HepG2 (cell line): ENCODE measurements around the gene SYT13. TPM values are rescaled to one million over a fixed set of nuclear protein-coding genes. Genes with fewer than 3 reads are reported as not detected.

Experiments
- ATAC-seq: fragments of 200-7000 bp; cut with Tn5 transposase; 3 replicates; pipeline ENCODE4 v1.9.1; 2020; ENCODE audit warnings: mild to moderate bottlenecking, moderate library complexity
- BruUV-seq: library from RNA; stranded (reverse); fragments of 400-500 nt; replicated peaks from 2 replicates; lab custom pipeline; 2021; lab: Mats Ljungman, UMichigan
- CTCF ChIA-PET: fragments of 300-600 bp; formaldehyde crosslinking; extraction: SDS; loops from one replicate; lab custom pipeline; 2021; ENCODE audit warnings: low total read pairs, inconsistent platforms, low intra/inter-chr PET ratio; lab: Yijun Ruan, JAX
- POLR2A ChIA-PET: fragments of 350-600 bp; sonication (Branson Sonifier 250); formaldehyde crosslinking; loops from one replicate; lab custom pipeline; 2020; ENCODE audit warnings: antibody characterized with exemption, inconsistent platforms; lab: Yijun Ruan, JAX
- DNase-seq: peaks from one replicate; pipeline ENCODE4 v3.0.0-alpha.2; 2015; ENCODE audit warnings: low spot score
- FAIRE-seq: peaks from 3 replicates; lab custom pipeline; 2011; peaks lifted over from hg19 to GRCh38; lab: Jason Lieb, UNC
- H2AFZ ChIP-seq: one replicate; pipeline ENCODE4 v1.6.1; 2011; ENCODE audit warnings: low read length, inconsistent platforms
- H3K27ac ChIP-seq: fragments of 300-600 bp; 3 replicates; pipeline ENCODE4 v1.8.0; 2011; ENCODE audit warnings: mixed run types, mild to moderate bottlenecking, mixed read lengths, low read length, inconsistent platforms; ENCODE audit not compliant: insufficient read depth; ENCODE audit errors: extremely low read length
- H3K27me3 ChIP-seq, 2 experiments: fragments of 200-600 bp in 1 of 2; 2 replicates in 1 of 2; 3 replicates in 1 of 2; pipeline versions ENCODE4 v1.6.0 to v1.8.0; 2011; ENCODE audit warnings: low read length in 2 of 2, mild to moderate bottlenecking in 2 of 2, moderate library complexity in 2 of 2, inconsistent platforms in 1 of 2; ENCODE audit not compliant: insufficient read depth in 2 of 2, control insufficient read depth in 1 of 2
- H3K36me3 ChIP-seq, 2 experiments: fragments of 200-600 bp in 1 of 2; replicated peaks in 1 of 2; 2 replicates in 1 of 2; 3 replicates in 1 of 2; pipeline versions ENCODE4 v1.5.1 to v1.8.0; 2011; ENCODE audit warnings: low read length in 2 of 2, inconsistent platforms in 1 of 2; ENCODE audit not compliant: insufficient read depth in 2 of 2, control insufficient read depth in 1 of 2
- H3K4me1 ChIP-seq: 2 replicates; pipeline ENCODE4 v1.5.1; 2012; ENCODE audit warnings: low read length, inconsistent platforms; ENCODE audit not compliant: insufficient read depth
- H3K4me2 ChIP-seq: 2 replicates; pipeline ENCODE4 v1.6.0; 2011; ENCODE audit warnings: low read depth, low read length, inconsistent platforms
- H3K4me3 ChIP-seq, 3 experiments: fragments of 200-600 bp in 1 of 3; sonication (generic), shearing (Covaris generic) in 1 of 3; replicated peaks in 1 of 3; 2 replicates each; pipeline ENCODE4 v1.5.1; 2011 to 2016; ENCODE audit warnings: low read length in 3 of 3, inconsistent platforms in 2 of 3, low read depth in 2 of 3, mild to moderate bottlenecking in 2 of 3, control low read depth in 1 of 3, mixed read lengths in 1 of 3; ENCODE audit not compliant: insufficient read depth in 1 of 3
- H3K79me2 ChIP-seq: one replicate; pipeline ENCODE4 v1.6.1; 2011; ENCODE audit warnings: low read length, inconsistent platforms; ENCODE audit not compliant: insufficient read depth
- H3K9ac ChIP-seq: 2 replicates; pipeline ENCODE4 v1.6.0; 2011; ENCODE audit warnings: mild to moderate bottlenecking, low read depth, low read length, inconsistent platforms; ENCODE audit not compliant: insufficient read depth
- H3K9me3 ChIP-seq: 2 replicates; pipeline ENCODE4 v1.5.1; 2012; ENCODE audit warnings: mild to moderate bottlenecking, low read length
- H4K20me1 ChIP-seq: 2 replicates; pipeline ENCODE4 v1.6.0; 2011; ENCODE audit warnings: inconsistent platforms, mild to moderate bottlenecking, low read length, moderate library complexity; ENCODE audit not compliant: insufficient read depth
- FOXA3 ChIP-seq: IDR thresholded peaks from 2 replicates; pipeline ENCODE4 v1.6.1; 2016; ENCODE audit warnings: missing genetic modification reagents, missing compliant biosample characterization
- FOXJ3 ChIP-seq: sonication (generic); formaldehyde crosslinking; IDR thresholded peaks from 2 replicates; pipeline ENCODE4 v1.4.0; 2020; ENCODE audit warnings: missing genetic modification reagents, mild to moderate bottlenecking, borderline replicate concordance
- GABPB1 ChIP-seq: IDR thresholded peaks from 2 replicates; pipeline ENCODE4 v1.6.1; 2016; ENCODE audit warnings: mild to moderate bottlenecking, missing genetic modification reagents, moderate library complexity, missing compliant biosample characterization
- NR2F1 ChIP-seq, 2 experiments: fragments of 450-650 bp in 1 of 2; formaldehyde crosslinking in 1 of 2; IDR thresholded peaks; 2 replicates each; pipeline versions ENCODE4 v1.5.0 to v1.6.1; 2016 to 2020; ENCODE audit warnings: mild to moderate bottlenecking in 1 of 2, missing compliant biosample characterization in 1 of 2, missing genetic modification reagents in 1 of 2, moderate library complexity in 1 of 2
- SATB2 ChIP-seq: sonication (generic); formaldehyde crosslinking; IDR thresholded peaks from 2 replicates; pipeline ENCODE4 v1.5.0; 2020; ENCODE audit warnings: missing genetic modification reagents
- SKI ChIP-seq: fragments of 450-650 bp; IDR thresholded peaks from one replicate; pipeline ENCODE4 v1.6.1; 2018; ENCODE audit warnings: mild to moderate bottlenecking; ENCODE audit not compliant: partially characterized antibody
- TFAP4 ChIP-seq: sonication (generic); IDR thresholded peaks from 2 replicates; pipeline ENCODE4 v1.6.1; 2016; ENCODE audit warnings: low read depth, borderline replicate concordance
- XRCC5 ChIP-seq: fragments of 200-400 bp; formaldehyde crosslinking; optimal IDR thresholded peaks from 2 replicates; pipeline ENCODE3; 2017; ENCODE audit warnings: mild to moderate bottlenecking, low read length
- ZFX ChIP-seq: sonication (generic); formaldehyde crosslinking; IDR thresholded peaks from 2 replicates; pipeline ENCODE4 v1.4.0; 2020; ENCODE audit warnings: mild to moderate bottlenecking, low read depth, missing genetic modification reagents, moderate library complexity
- ZNF124 ChIP-seq: sonication (generic); formaldehyde crosslinking; IDR thresholded peaks from 2 replicates; pipeline ENCODE4 v1.4.0; 2020; ENCODE audit warnings: missing genetic modification reagents
- ZNF768 ChIP-seq: sonication (generic); formaldehyde crosslinking; IDR thresholded peaks from 2 replicates; pipeline ENCODE4 v1.4.0; 2020; ENCODE audit warnings: missing genetic modification reagents
- WGBS: methylation state at CpG from one replicate; pipeline ENCODE4 v1.1.6; 2017; ENCODE audit warnings: low lambda C conversion rate; 5-methylcytosine and 5-hydroxymethylcytosine counted together
- in situ Hi-C: cut with HindIII; loops from 2 replicates; pipeline ENCODE4 v1.10.0; 2017; ENCODE audit warnings: low pct_unique_long_range_greater_than_20kb; ENCODE audit not compliant: extremely low pct_ligation_motif_present
- intact Hi-C: fragments of 100-400 bp; cut with micrococcal nuclease; formaldehyde crosslinking; loops from one replicate; pipeline ENCODE4 v1.10.0; 2022; ENCODE audit not compliant: unreplicated experiment
- polyA plus RNA-seq, 8 experiments: library from polyadenylated mRNA; depleted of rRNA in 3 of 8; stranded (reverse) in 7 of 8; unstranded in 1 of 8; fragments of >200 nt; fragmentation: Illumina TruSeq in 4 of 8; extraction: Trizol in 4 of 8; gene quantifications; 2 replicates each; pipeline versions ENCODE4 v1.2.1 to v1.2.3, GENCODE V29; 2011 to 2016; ENCODE audit warnings: low read depth in 4 of 8, missing spikeins in 1 of 8, mixed read lengths in 1 of 8; ENCODE audit not compliant: insufficient read depth in 1 of 8
- total RNA-seq, 5 experiments: library from RNA; depleted of rRNA; stranded (reverse); fragments of >200 nt; fragmentation: Illumina TruSeq; extraction: Trizol; gene quantifications; 2 replicates each; pipeline ENCODE4 v1.2.3, GENCODE V29; 2016; ENCODE audit warnings: low read depth in 1 of 5
- TF ChIP-seq, protein P1 (sequence below): sonication (generic); formaldehyde crosslinking; IDR thresholded peaks from 2 replicates; pipeline ENCODE4 v1.5.0; 2020; ENCODE audit warnings: mild to moderate bottlenecking, missing genetic modification reagents, moderate library complexity
- TF ChIP-seq, protein P2 (sequence below): sonication (generic); formaldehyde crosslinking; IDR thresholded peaks from 2 replicates; pipeline ENCODE4 v1.5.1; 2020; ENCODE audit warnings: mild to moderate bottlenecking, missing genetic modification reagents, borderline replicate concordance

Gene SYT13
- total and polyA plus RNA-seq, 2 of the 13 experiments (the other 11 are each of a cell fraction or from before 2014, with no cell fraction given): 0.02 to 0.13 TPM

GRCh38 chr11:45252877-45253276, 33.3 kb downstream of the SYT13 start:
- POLR2A ChIA-PET: no interaction called here

GRCh38 chr11:45252134-45252856, 33.8 kb downstream of the SYT13 start:
- H3K4me1 ChIP-seq: no peaks in the 10 kb centered on the region
- peaks cover 2 to 21% of the 10 kb centered on the region in 2 experiments; a peak in 2 of 5 replicates for H3K27me3 ChIP-seq
- H3K9me3 ChIP-seq: no peaks in the 10 kb centered on the region
- no peak overlapping the region for H2AFZ ChIP-seq
- FAIRE-seq (peak; percentile 30), DNase-seq (peak; percentile 35), ATAC-seq (peak; percentile 99)
- H3K4me2 ChIP-seq: no peak overlapping the region
- POLR2A ChIA-PET: no interaction called here
- intact Hi-C loops (loop anchor here (1.0 to 5.0 kb wide), 3 partner anchors 41 to 140 kb away; no protein-coding TSS in a partner anchor), in situ Hi-C loops (loop anchor here (5.0 kb wide), 1 partner anchor 40 kb away; no protein-coding TSS in a partner anchor)
- no peak overlapping the region for H3K9ac ChIP-seq
- H3K36me3 ChIP-seq: no peaks in the 10 kb centered on the region
- H3K27ac ChIP-seq: no peak overlapping the region
- no peak overlapping the region for H3K4me3 ChIP-seq
- H4K20me1 ChIP-seq: no peaks in the 10 kb centered on the region
- BruUV-seq: no TSS peak
- CTCF ChIA-PET: interaction anchor here (1.9 kb wide), 1 partner anchor 41 kb away, joined by 13 read pairs; no protein-coding TSS in a partner anchor
- 10% methylated on average over 17 of the region's 22 CpGs for WGBS
- no peaks in the 10 kb centered on the region for H3K79me2 ChIP-seq
- TF ChIP-seq GABPB1: peak; percentile 29; the same call in 1 of the 2 replicates
- peak; percentile 48; the same call in 1 of the 2 replicates for TF ChIP-seq ZFX (CRISPR knock-in tag)
- no peak for TF ChIP-seq ZNF124 (CRISPR knock-in tag)
- TF ChIP-seq, protein P1, sequence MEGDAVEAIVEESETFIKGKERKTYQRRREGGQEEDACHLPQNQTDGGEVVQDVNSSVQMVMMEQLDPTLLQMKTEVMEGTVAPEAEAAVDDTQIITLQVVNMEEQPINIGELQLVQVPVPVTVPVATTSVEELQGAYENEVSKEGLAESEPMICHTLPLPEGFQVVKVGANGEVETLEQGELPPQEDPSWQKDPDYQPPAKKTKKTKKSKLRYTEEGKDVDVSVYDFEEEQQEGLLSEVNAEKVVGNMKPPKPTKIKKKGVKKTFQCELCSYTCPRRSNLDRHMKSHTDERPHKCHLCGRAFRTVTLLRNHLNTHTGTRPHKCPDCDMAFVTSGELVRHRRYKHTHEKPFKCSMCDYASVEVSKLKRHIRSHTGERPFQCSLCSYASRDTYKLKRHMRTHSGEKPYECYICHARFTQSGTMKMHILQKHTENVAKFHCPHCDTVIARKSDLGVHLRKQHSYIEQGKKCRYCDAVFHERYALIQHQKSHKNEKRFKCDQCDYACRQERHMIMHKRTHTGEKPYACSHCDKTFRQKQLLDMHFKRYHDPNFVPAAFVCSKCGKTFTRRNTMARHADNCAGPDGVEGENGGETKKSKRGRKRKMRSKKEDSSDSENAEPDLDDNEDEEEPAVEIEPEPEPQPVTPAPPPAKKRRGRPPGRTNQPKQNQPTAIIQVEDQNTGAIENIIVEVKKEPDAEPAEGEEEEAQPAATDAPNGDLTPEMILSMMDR: peak; percentile 90
- TF ChIP-seq, protein P2, sequence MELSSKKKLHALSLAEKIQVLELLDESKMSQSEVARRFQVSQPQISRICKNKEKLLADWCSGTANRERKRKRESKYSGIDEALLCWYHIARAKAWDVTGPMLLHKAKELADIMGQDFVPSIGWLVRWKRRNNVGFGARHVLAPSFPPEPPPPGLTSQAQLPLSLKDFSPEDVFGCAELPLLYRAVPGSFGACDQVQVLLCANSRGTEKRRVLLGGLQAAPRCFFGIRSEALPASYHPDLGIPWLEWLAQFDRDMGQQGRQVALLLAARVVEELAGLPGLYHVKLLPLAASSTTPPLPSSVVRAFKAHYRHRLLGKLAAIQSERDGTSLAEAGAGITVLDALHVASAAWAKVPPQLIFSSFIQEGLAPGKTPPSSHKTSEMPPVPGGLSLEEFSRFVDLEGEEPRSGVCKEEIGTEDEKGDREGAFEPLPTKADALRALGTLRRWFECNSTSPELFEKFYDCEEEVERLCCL: no peak
- peak; percentile 45; the same call in 1 of the 2 replicates for TF ChIP-seq ZNF768 (CRISPR knock-in tag)
- TF ChIP-seq XRCC5: peak; percentile 79
- 0 out of 4 replicates have a peak, but pooled peaks of 1 of the 2 experiments have one; percentile 14 for TF ChIP-seq NR2F1 (CRISPR knock-in tag; IDR thresholded peaks at IDR 0.05)
- peak; percentile 49; the same call in 1 of the 2 replicates for TF ChIP-seq TFAP4

More at GRCh38 chr11:45252877-45253276, 33.3 kb downstream of the SYT13 start:
- TF ChIP-seq FOXA3 (CRISPR knock-in tag): no peak
- TF ChIP-seq SKI: no peak
- no peak for TF ChIP-seq SATB2
- no peak for TF ChIP-seq FOXJ3 (CRISPR knock-in tag)
- Histone ChIP-seq H3K4me2 (no peak overlapping the region), H3K9me3 (no peaks in the 10 kb centered on the region), H4K20me1 (no peaks in the 10 kb centered on the region), H2AFZ (no peak overlapping the region), H3K9ac (no peak overlapping the region), H3K36me3 (no peaks in the 10 kb centered on the region), H3K27me3 (peaks cover 2 to 19% of the 10 kb centered on the region in 2 experiments; a peak in 2 of 5 replicates), H3K4me3 (no peak overlapping the region), H3K4me1 (no peaks in the 10 kb centered on the region), H3K79me2 (no peaks in the 10 kb centered on the region), H3K27ac (no peak overlapping the region)
- CTCF ChIA-PET: interaction anchor here (1.9 kb wide), 1 partner anchor 41 kb away, joined by 13 read pairs; no protein-coding TSS in a partner anchor
- in situ Hi-C loops: loop anchor here (5.0 kb wide), 1 partner anchor 39 kb away; no protein-coding TSS in a partner anchor
- BruUV-seq: no TSS peak
- intact Hi-C loops: loop anchor here (1.0 to 5.0 kb wide), 3 partner anchors 40 to 141 kb away; no protein-coding TSS in a partner anchor
- WGBS: 50% methylated on average over 2 of the region's 3 CpGs
- no peak for ATAC-seq
- DNase-seq: no peak
- FAIRE-seq: no peak
